Measurements from ENCODE around the gene NOL4L.

The NOL4L gene

GRCh38 chr20:32452776-32453466 lies 132.2 kb downstream of the NOL4L start:
- FAIRE-seq: no peak

GRCh38 chr20:32451682-32452461 lies 133.3 kb downstream of the NOL4L start:
- no peak for FAIRE-seq

- FAIRE-seq: no peak
These were observed 133.8 kb downstream of the NOL4L start for GRCh38 chr20:32451340-32451681.

- FAIRE-seq: no peak
These were observed 134.6 kb downstream of the NOL4L start for GRCh38 chr20:32450484-32451061.

- FAIRE-seq: no peak
These were observed 135.2 kb downstream of the NOL4L start for GRCh38 chr20:32449890-32450401.

- FAIRE-seq: no peak
These were observed 135.9 kb downstream of the NOL4L start for GRCh38 chr20:32449057-32449889.

GRCh38 chr20:32448306-32449056 lies 136.7 kb downstream of the NOL4L start:
- FAIRE-seq: no peak

GRCh38 chr20:32447136-32448027 lies 137.8 kb downstream of the NOL4L start:
- no peak for FAIRE-seq

GRCh38 chr20:32446301-32447100 lies 138.6 kb downstream of the NOL4L start:
- FAIRE-seq: no peak

GRCh38 chr20:32445539-32446273 lies 139.4 kb downstream of the NOL4L start:
- FAIRE-seq: no peak

- FAIRE-seq: no peak
These were observed 140.5 kb downstream of the NOL4L start for GRCh38 chr20:32444474-32445220.

- FAIRE-seq: no peak
These were observed 141.7 kb downstream of the NOL4L start for GRCh38 chr20:32443386-32443974.

- no peak for FAIRE-seq
These were observed 142.3 kb downstream of the NOL4L start for GRCh38 chr20:32442630-32443373.

GRCh38 chr20:32441638-32442037 lies 143.5 kb downstream of the NOL4L start:
- no peak for FAIRE-seq

GRCh38 chr20:32440758-32441078 lies 144.4 kb downstream of the NOL4L start:
- no peak for FAIRE-seq

- no peak for FAIRE-seq
These were observed 144.9 kb downstream of the NOL4L start for GRCh38 chr20:32440069-32440757.

Measured in TTC549 (cell line).